Left ventricle myocardium inferior (tissue), 1 donor: ENCODE data around the gene CLSTN1. TPM values are rescaled to one million over a fixed set of nuclear protein-coding genes. Genes with fewer than 3 reads are reported as not detected.
A peak's percentile ranks its signal among the peaks of the same experiment; 100 is the strongest.

Experiments used
- DNase-seq: peaks from one replicate; pipeline ENCODE4 v3.0.0-alpha.2; 2020
- H3K27ac ChIP-seq: fragments of 200-600 bp; replicated peaks from 2 replicates; pipeline ENCODE4 v1.8.0; 2021
- H3K27me3 ChIP-seq: fragments of 200-600 bp; 2 replicates; pipeline ENCODE4 v1.8.0; 2021; ENCODE audit warnings: low read depth
- H3K36me3 ChIP-seq: fragments of 200-600 bp; 2 replicates; pipeline ENCODE4 v1.8.0; 2021
- H3K4me1 ChIP-seq: fragments of 200-600 bp; 2 replicates; pipeline ENCODE4 v1.8.0; 2021
- H3K4me3 ChIP-seq: fragments of 200-600 bp; 2 replicates; pipeline ENCODE4 v1.8.0; 2021; ENCODE audit warnings: mild to moderate bottlenecking, moderate library complexity
- H3K9me3 ChIP-seq: fragments of 200-600 bp; replicated peaks from 2 replicates; pipeline ENCODE4 v1.8.0; 2021
- intact Hi-C: fragments of 100-400 bp; cut with micrococcal nuclease; formaldehyde crosslinking; loops from one replicate; pipeline ENCODE4 v1.11.0; 2022
- total RNA-seq: library from RNA; stranded (reverse); fragmentation: NEBNext Ultra II Directional; extraction: Animal tissue kit (Norgen Biotek cat#: 25700); gene quantifications from one replicate; pipeline ENCODE4 v1.2.1, GENCODE V29; 2021
- TF ChIP-seq, protein P1 (sequence below): fragments of 200-600 bp; IDR thresholded peaks from 2 replicates; pipeline ENCODE4 v1.8.0; 2021; ENCODE audit warnings: antibody characterized with exemption, mild to moderate bottlenecking, borderline replicate concordance
- donor health status: DM: no; HTN: yes; CAD: no; lungs with severe emphysema.

The CLSTN1 gene
- total RNA-seq, 1 donor from 2014 or later = 63.5 TPM

DNA sequence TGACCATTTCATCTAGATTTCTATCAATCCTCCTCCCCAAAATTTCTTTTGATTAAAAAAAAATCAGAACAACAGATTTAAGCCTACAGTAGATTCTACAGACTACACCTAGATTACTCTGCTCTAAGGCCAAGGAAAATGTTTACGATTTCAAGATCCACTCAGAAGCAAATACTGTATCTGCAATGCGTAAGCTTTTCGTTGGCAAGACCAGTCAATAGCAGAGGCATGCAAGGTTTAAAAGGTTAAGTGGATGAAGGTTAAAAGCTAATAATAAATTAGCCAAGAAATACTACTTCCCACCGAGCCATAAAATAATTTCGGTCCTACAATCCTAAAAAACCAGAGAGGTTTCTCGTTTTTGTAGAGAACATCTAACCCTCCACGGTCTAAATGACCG is 1.3 kb downstream of the CLSTN1 start:
- TF ChIP-seq, protein P1, sequence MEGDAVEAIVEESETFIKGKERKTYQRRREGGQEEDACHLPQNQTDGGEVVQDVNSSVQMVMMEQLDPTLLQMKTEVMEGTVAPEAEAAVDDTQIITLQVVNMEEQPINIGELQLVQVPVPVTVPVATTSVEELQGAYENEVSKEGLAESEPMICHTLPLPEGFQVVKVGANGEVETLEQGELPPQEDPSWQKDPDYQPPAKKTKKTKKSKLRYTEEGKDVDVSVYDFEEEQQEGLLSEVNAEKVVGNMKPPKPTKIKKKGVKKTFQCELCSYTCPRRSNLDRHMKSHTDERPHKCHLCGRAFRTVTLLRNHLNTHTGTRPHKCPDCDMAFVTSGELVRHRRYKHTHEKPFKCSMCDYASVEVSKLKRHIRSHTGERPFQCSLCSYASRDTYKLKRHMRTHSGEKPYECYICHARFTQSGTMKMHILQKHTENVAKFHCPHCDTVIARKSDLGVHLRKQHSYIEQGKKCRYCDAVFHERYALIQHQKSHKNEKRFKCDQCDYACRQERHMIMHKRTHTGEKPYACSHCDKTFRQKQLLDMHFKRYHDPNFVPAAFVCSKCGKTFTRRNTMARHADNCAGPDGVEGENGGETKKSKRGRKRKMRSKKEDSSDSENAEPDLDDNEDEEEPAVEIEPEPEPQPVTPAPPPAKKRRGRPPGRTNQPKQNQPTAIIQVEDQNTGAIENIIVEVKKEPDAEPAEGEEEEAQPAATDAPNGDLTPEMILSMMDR = no peak
- intact Hi-C loops = no loop called here
- Histone ChIP-seq H3K27me3 (no peaks in the 10 kb centered on the region), H3K4me1 (peaks cover 42% of the 10 kb centered on the region), H3K4me3 (peak overlapping the region; percentile 97), H3K9me3 (no peaks in the 10 kb centered on the region), H3K36me3 (no peaks in the 10 kb centered on the region), H3K27ac (no peak overlapping the region)
- no peak for DNase-seq

DNA sequence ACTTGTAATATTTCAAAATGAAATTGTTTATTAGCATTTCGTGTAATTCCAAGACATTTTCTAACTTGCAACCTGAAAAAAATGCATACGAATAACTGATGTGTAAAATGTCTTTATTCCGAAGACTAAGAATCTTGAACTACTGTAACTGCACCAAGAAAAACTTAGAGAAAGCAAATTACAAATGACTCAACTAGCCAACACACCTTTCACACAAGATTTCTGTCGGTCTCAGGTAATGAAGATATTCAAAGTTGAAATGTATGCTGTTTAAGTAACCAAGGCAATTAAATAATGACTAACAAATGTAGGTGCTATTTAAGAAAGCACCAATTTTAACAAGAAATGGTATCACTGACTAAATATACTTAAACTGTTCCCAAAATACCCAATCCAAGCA is 2.1 kb downstream of the CLSTN1 start:
- H3K36me3 ChIP-seq = no peaks in the 10 kb centered on the region
- intact Hi-C loops = no loop called here
- H3K4me1 ChIP-seq = peaks cover 42% of the 10 kb centered on the region
- DNase-seq = no peak
- no peaks in the 10 kb centered on the region for H3K27me3 ChIP-seq
- TF ChIP-seq, protein P1 = no peak
- H3K4me3 ChIP-seq = no peak overlapping the region
- H3K27ac ChIP-seq = no peak overlapping the region
- H3K9me3 ChIP-seq = no peaks in the 10 kb centered on the region

DNA sequence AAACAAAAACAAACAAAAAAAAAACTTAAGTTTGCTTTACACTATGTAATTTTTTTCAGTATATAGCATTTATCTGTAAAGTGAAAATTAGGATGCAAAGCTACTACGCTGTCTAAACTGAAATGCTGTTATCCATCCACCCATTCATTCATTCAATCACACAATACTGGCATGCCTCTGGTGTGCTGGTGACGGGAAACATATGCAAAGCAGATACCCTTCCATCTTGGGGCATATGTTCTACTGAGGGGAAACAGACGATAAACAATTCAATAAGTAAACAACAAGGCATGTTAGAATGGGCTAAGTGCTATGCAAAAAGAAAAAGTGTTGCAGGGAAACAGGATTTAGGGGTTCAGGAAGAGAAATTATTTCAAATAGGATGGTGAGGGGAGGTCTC is 3.2 kb downstream of the CLSTN1 start:
- no peak for DNase-seq
- H3K36me3 ChIP-seq = no peaks in the 10 kb centered on the region
- no peaks in the 10 kb centered on the region for H3K9me3 ChIP-seq
- TF ChIP-seq, protein P1 = no peak
- no peak overlapping the region for H3K27ac ChIP-seq
- peaks cover 39% of the 10 kb centered on the region for H3K4me1 ChIP-seq
- intact Hi-C loops = no loop called here
- no peaks in the 10 kb centered on the region for H3K27me3 ChIP-seq
- H3K4me3 ChIP-seq = no peak overlapping the region

DNA sequence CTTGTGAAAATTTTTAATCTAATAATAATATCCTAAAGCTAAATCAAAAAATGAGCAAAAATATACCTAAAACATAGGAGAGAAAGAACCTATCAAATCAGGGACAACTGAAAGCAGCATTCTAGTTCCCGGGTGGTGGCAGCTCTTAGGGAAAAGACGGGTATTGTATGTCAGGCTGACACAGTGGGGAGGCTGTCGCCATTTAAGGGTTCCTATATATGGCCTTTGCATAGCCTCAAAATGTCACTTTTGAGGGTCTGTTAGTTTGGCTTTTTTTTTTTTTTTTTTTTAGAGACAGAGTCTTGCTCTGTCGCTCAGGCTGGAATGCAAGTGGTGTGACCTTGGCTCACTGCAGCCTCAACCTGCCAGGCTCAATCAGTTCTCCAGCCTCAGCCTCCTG is 6.0 kb downstream of the CLSTN1 start:
- Histone ChIP-seq H3K4me1 (peaks cover 18% of the 10 kb centered on the region), H3K4me3 (no peak overlapping the region), H3K9me3 (no peaks in the 10 kb centered on the region), H3K36me3 (no peaks in the 10 kb centered on the region), H3K27ac (no peak overlapping the region), H3K27me3 (no peaks in the 10 kb centered on the region)
- TF ChIP-seq, protein P1 = no peak
- DNase-seq = no peak
- intact Hi-C loops = no loop called here

DNA sequence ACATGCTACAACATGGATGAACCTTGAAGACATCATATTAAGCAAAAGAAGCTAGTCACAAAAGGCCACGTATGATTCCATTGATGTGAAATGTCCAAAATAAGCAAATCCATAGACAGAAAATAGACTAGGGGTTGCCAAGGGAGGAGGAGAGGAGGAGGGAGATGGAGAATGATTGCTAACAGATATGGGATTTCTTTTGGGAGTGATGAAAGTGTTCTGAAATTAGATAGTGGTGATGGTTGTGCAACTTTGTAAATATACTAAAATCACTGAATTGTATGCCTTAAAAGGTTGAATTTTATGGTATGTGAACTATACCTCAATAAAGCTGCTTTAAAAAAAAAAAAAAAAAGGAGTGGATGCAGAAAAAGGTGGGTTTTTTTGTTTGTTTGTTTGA is 7.6 kb downstream of the CLSTN1 start:
- H3K27ac ChIP-seq = no peak overlapping the region
- no peaks in the 10 kb centered on the region for H3K27me3 ChIP-seq
- TF ChIP-seq, protein P1 = no peak
- H3K9me3 ChIP-seq = no peaks in the 10 kb centered on the region
- H3K4me3 ChIP-seq = no peak overlapping the region
- H3K4me1 ChIP-seq = peaks cover 17% of the 10 kb centered on the region
- H3K36me3 ChIP-seq = no peaks in the 10 kb centered on the region
- no peak for DNase-seq
- intact Hi-C loops = no loop called here

DNA sequence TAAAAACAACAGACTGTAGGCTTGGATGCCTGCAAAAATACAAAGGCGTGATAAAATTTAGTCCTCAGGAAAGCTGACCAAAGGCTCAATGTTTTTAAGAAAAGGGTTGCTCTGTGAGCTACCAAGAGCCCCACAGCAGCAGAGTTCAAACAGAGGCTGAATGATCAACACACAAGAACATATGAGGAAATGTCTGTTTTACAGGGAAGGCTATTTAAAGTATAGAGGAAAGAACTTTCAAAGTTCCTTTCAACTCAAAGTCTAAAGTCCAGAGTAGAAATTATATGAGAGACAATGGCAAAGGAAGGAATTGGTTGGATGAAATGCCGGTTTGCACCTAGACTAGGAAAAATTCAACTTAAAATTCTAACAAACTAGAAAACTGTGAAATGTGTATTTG is 8.6 kb downstream of the CLSTN1 start:
- no peak overlapping the region for H3K4me3 ChIP-seq
- H3K9me3 ChIP-seq = no peaks in the 10 kb centered on the region
- peaks cover 25% of the 10 kb centered on the region for H3K4me1 ChIP-seq
- DNase-seq = no peak
- intact Hi-C loops = no loop called here
- H3K27ac ChIP-seq = no peak overlapping the region
- H3K36me3 ChIP-seq = no peaks in the 10 kb centered on the region
- H3K27me3 ChIP-seq = no peaks in the 10 kb centered on the region
- TF ChIP-seq, protein P1 = no peak
